OCI-LY1 (cell line): ENCODE results near the gene VPS35.

Source experiments
- EZH2 ChIP-seq: fragments of 200-600 bp; sonication (generic), shearing (Covaris generic); IDR thresholded peaks from 2 replicates; pipeline ENCODE4 v1.8.0; 2017; ENCODE audit warnings: borderline replicate concordance, mixed run types, mild to moderate bottlenecking, antibody characterized with exemption, low read length, moderate library complexity, mixed read lengths
- TF ChIP-seq, protein P1 (sequence below): fragments of 200-600 bp; sonication (generic), shearing (Covaris generic); IDR thresholded peaks from 2 replicates; pipeline ENCODE4 v1.5.1; 2017; ENCODE audit warnings: mild to moderate bottlenecking, antibody characterized with exemption, low read length, moderate library complexity, mixed read lengths

DNA sequence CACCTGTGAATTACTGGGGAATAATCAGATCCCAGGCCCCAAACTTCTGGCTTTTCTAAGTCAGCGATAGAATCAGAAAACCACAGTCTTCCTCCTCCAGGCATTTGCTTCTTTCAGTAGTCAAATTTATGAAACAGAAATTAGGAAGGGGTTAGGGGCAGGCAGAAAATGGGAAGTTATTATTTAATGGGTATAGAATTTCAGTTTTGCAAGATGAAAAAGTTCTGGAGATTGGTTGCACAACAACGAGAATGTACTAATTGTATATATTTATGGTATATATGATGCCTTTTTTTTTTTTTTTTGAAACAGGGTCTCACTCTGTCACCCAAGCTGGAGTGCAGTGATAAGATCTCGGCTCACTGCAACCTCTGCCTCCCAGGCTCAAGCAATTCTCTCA is 23.9 kb upstream of the VPS35 start:
- TF ChIP-seq, protein P1, sequence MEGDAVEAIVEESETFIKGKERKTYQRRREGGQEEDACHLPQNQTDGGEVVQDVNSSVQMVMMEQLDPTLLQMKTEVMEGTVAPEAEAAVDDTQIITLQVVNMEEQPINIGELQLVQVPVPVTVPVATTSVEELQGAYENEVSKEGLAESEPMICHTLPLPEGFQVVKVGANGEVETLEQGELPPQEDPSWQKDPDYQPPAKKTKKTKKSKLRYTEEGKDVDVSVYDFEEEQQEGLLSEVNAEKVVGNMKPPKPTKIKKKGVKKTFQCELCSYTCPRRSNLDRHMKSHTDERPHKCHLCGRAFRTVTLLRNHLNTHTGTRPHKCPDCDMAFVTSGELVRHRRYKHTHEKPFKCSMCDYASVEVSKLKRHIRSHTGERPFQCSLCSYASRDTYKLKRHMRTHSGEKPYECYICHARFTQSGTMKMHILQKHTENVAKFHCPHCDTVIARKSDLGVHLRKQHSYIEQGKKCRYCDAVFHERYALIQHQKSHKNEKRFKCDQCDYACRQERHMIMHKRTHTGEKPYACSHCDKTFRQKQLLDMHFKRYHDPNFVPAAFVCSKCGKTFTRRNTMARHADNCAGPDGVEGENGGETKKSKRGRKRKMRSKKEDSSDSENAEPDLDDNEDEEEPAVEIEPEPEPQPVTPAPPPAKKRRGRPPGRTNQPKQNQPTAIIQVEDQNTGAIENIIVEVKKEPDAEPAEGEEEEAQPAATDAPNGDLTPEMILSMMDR = no peak
- TF ChIP-seq EZH2 = no peak
